BJ (cell line): ENCODE measurements around the gene PAPSS1. TPM values are rescaled to one million over a fixed set of nuclear protein-coding genes. Genes with fewer than 3 reads are reported as not detected.

ENCODE experiments used
- CTCF ChIA-PET: fragments of 350-600 bp; formaldehyde crosslinking; extraction: SDS; loops from one replicate; lab custom pipeline; 2021; ENCODE audit warnings: antibody characterized with exemption, inconsistent platforms; lab: Yijun Ruan, JAX
- POLR2A ChIA-PET: fragments of 300-600 bp; sonication (Branson Sonifier 250); formaldehyde crosslinking; extraction: SDS; loops from one replicate; lab custom pipeline; 2021; ENCODE audit warnings: antibody characterized with exemption; lab: Charles Lee
- DNase-seq: peaks from one replicate; pipeline ENCODE4 v3.0.0-alpha.2; 2011; ENCODE audit warnings: low read depth
- H3K27me3 ChIP-seq: 2 replicates; pipeline ENCODE4 v1.6.0; 2011; ENCODE audit warnings: low read length; ENCODE audit not compliant: control insufficient read depth, insufficient read depth
- H3K36me3 ChIP-seq: 2 replicates; pipeline ENCODE4 v1.5.1; 2011; ENCODE audit warnings: low read length; ENCODE audit not compliant: control insufficient read depth, insufficient read depth
- H3K4me3 ChIP-seq: 2 replicates; pipeline ENCODE4 v1.5.1; 2011; ENCODE audit warnings: low read depth, mild to moderate bottlenecking, control low read depth, low read length
- CTCF ChIP-seq: IDR thresholded peaks from 2 replicates; pipeline ENCODE4 v1.5.1; 2011; ENCODE audit warnings: low read depth, mild to moderate bottlenecking, control low read depth, inconsistent platforms, low read length, moderate library complexity; ENCODE audit not compliant: insufficient read depth
- polyA plus RNA-seq: library from polyadenylated mRNA; depleted of rRNA; stranded (reverse); fragments of >200 nt; gene quantifications from 2 replicates; pipeline ENCODE4 v1.2.3, GENCODE V29; 2011

PAPSS1 gene
- polyA plus RNA-seq, 1 experiment = 44.2 TPM

DNA sequence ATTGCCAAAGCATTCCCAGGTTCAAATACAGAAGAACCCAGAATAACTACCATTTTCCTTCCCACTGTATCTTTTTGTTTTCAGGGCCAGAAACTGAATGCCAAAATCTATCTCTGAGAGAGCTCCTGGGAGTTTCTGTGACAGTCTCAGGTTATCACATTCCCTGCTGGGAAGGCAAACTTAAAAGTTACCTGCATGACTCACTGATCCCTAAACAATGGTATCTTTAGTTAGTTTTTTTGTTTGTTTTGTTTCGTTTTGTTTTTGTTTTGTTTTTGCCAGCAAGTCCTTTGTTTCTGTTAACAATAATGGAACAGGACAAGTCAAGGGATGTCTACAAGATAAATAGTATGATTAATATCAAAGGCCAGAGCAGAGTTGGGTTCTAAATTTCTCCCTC, 34.3 kb downstream of the PAPSS1 start:
- Histone ChIP-seq H3K27me3 (no peaks in the 10 kb centered on the region), H3K4me3 (no peak overlapping the region), H3K36me3 (no peaks in the 10 kb centered on the region)
- no peak for DNase-seq
- TF ChIP-seq CTCF = no peak
- CTCF ChIA-PET = no interaction called here
- POLR2A ChIA-PET = no interaction called here

GRCh38 chr4:107683873-107684272, 36.2 kb downstream of the PAPSS1 start:
- CTCF ChIA-PET = interaction anchor here (0.8 to 1.1 kb wide), 2 partner anchors 14 to 56 kb away, joined by 3 to 4 read pairs; no protein-coding TSS in a partner anchor
- DNase-seq = no peak
- Histone ChIP-seq H3K4me3 (no peak overlapping the region), H3K36me3 (no peaks in the 10 kb centered on the region), H3K27me3 (no peaks in the 10 kb centered on the region)
- TF ChIP-seq CTCF = no peak
- POLR2A ChIA-PET = no interaction called here

DNA sequence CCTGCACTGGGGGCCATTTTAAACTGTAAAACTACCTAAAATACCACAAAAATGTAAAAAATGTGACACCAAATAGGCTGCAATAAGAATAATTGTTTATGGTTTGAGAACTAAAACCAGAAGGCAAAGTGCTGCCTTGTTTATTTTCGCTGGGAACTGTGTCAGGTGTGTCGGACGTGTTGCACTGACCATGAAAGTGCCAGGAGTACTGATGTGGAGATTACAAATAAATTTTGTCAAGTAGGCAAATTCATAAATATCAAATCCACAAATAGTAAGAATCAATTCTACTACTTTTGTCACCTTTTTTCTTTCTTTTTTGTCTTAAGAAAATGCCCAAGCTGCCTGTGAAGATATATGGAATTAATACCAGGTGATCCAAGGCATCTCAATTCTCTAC, 37.7 kb downstream of the PAPSS1 start:
- Histone ChIP-seq H3K4me3 (no peak overlapping the region), H3K27me3 (no peaks in the 10 kb centered on the region), H3K36me3 (no peaks in the 10 kb centered on the region)
- POLR2A ChIA-PET = no interaction called here
- CTCF ChIA-PET = no interaction called here
- no peak for DNase-seq
- no peak for TF ChIP-seq CTCF

DNA sequence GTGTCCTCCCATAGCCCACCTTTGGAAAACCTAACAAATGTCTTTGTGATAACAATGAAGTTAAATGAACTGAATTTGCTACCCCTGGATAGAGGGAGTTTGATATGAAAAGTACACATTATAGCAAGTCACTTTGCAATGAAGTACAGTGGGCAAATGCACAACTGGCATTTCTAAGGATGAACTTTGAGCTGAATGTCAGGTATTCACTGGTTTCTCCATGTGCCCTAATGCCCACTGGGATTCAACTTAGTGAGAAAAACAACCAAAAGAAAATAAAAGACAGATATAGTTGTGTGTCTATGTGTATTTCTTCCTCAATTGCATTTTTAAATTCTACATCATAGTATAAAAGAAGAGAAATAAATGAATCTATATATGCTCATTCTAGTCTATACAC, 51.0 kb downstream of the PAPSS1 start:
- H3K36me3 ChIP-seq = no peaks in the 10 kb centered on the region
- no peak overlapping the region for H3K4me3 ChIP-seq
- DNase-seq = no peak
- TF ChIP-seq CTCF = no peak
- POLR2A ChIA-PET = no interaction called here
- CTCF ChIA-PET = interaction anchor here (1.1 kb wide), 2 partner anchors 14 to 64 kb away, joined by 3 to 4 read pairs; no protein-coding TSS in a partner anchor
- H3K27me3 ChIP-seq = no peaks in the 10 kb centered on the region

DNA sequence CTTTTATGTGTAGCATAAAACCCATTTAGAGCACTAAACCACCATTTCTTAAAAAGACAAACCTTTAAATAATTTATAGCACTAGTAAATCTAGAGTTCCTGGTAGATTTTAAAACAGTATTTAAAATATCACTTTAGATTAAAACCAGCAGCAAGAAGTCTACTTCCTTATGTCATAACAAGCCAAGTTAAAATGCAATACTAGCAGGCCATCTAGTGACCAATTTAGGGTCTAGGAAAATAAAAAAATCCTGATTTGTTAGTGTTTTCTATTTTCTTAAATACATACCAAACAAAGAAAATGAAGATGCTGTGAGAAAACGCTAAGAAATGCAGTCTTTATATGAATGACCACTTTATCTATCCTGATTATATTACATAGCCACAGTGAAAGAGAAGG, 53.9 kb downstream of the PAPSS1 start:
- no peaks in the 10 kb centered on the region for H3K27me3 ChIP-seq
- peak; percentile 55 for TF ChIP-seq CTCF
- H3K4me3 ChIP-seq = no peak overlapping the region
- DNase-seq = peak; percentile 53
- POLR2A ChIA-PET = interaction anchor here (0.5 kb wide), 1 partner anchor 907 kb away, joined by 3 read pairs; no protein-coding TSS in a partner anchor
- CTCF ChIA-PET = interaction anchor here (0.6 to 1.5 kb wide), 6 partner anchors 11 to 628 kb away, joined by 3 to 4 read pairs (median 3); no protein-coding TSS in a partner anchor
- no peaks in the 10 kb centered on the region for H3K36me3 ChIP-seq
